Activated CD8-positive, alpha-beta T cell treated with anti-CD3 and anti-CD28 coated beads, Interleukin-2, amount 10 ng/mL, durations not matched to agents 7 days and 5 days (primary cell): ENCODE results near the gene GRIK1. TPM values are rescaled to one million over a fixed set of nuclear protein-coding genes. Genes with fewer than 3 reads are reported as not detected.
"Not testable (repeated sequence)": the region's sequence is repeated elsewhere in the genome, so short reads cannot be mapped to it uniquely, and the experiment has no call there.

Source experiments
- ATAC-seq: fragments of 150-1000 bp; cut with Tn5 transposase; one replicate; pipeline ENCODE4 v1.10.0; 2021; ENCODE audit warnings: moderate library complexity
- CTCF ChIA-PET: fragments of 350-600 bp; sonication (Branson Sonifier 250); formaldehyde crosslinking; loops from one replicate; lab custom pipeline; 2021; ENCODE audit warnings: antibody characterized with exemption; lab: Charles Lee
- POLR2A ChIA-PET: fragments of 350-600 bp; sonication (Branson Sonifier 250); formaldehyde crosslinking; loops from one replicate; lab custom pipeline; 2021; ENCODE audit warnings: antibody characterized with exemption; lab: Charles Lee
- DNase-seq: peaks from one replicate; pipeline ENCODE4 v3.0.0-alpha.2; 2020
- H3K27ac Mint-ChIP-seq: one replicate; pipeline ENCODE4 v1.8.0; 2021; ENCODE audit warnings: mild to moderate bottlenecking, mixed read lengths
- H3K27me3 Mint-ChIP-seq: one replicate; pipeline ENCODE4 v1.8.0; 2021; ENCODE audit warnings: low read depth, mixed read lengths
- H3K36me3 Mint-ChIP-seq: one replicate; pipeline ENCODE4 v1.8.0; 2021; ENCODE audit warnings: low read depth, mixed read lengths
- H3K4me1 Mint-ChIP-seq: one replicate; pipeline ENCODE4 v1.8.0; 2021; ENCODE audit warnings: low read depth, mixed read lengths
- H3K4me3 Mint-ChIP-seq: one replicate; pipeline ENCODE4 v1.8.0; 2021; ENCODE audit warnings: mild to moderate bottlenecking, mixed read lengths
- H3K9me3 Mint-ChIP-seq: one replicate; pipeline ENCODE4 v1.8.0; 2022; ENCODE audit warnings: mixed read lengths; ENCODE audit not compliant: insufficient read depth
- total RNA-seq, 2 experiments: library from RNA; stranded (reverse); gene quantifications; one replicate each; pipeline ENCODE4 v1.2.3, GENCODE V29; 2021

Gene GRIK1
- total RNA-seq, 2 experiments from 2014 or later: not detected

DNA sequence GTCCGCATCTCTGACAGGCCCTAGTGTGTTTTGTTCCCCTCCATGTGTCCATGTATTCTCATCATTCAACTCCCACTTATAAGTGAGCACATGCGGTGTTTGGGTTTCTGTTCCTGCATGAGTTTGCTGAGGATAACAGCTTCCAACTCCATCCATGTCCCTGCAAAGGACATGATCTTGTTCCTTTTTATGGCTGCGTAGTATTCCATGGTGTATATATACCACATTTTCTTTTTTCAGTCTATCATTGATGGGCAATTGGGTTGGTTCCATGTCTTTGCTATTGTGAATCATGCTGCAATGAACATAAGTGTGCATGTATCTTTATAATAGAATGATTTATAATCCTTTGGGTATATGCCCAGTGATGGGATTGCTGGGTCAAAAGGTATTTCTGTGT, 334.6 kb downstream of the GRIK1 start:
- H3K9me3 Mint-ChIP-seq, ATAC-seq, DNase-seq, H3K4me1 Mint-ChIP-seq, H3K27me3 Mint-ChIP-seq, CTCF ChIA-PET, H3K27ac Mint-ChIP-seq, H3K36me3 Mint-ChIP-seq, H3K4me3 Mint-ChIP-seq, POLR2A ChIA-PET: not testable (repeated sequence)

DNA sequence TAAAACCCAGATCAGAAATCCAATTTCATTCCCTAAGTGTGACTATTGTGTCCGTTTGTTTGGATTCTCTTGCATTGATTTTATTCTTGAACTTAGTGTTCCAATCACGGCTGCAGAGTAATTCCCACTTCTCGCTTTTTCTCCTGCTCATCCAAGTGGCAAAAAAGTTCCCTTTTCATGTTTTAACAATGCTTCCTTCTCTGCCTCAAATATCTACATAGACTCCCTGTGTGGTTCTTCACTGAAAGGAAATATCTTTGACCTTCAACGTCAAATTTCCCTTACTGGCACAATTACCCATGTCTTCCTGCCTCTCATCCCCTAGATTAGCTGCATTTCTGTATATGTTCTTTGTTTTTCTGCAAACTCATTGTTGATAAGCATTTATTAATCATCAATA, 335.7 kb downstream of the GRIK1 start:
- ATAC-seq (no peak), DNase-seq (no peak)
- Mint-ChIP-seq H3K27ac (no peak overlapping the region), H3K27me3 (no peaks in the 10 kb centered on the region), H3K4me1 (no peaks in the 10 kb centered on the region), H3K9me3 (no peaks in the 10 kb centered on the region), H3K4me3 (no peak overlapping the region), H3K36me3 (no peaks in the 10 kb centered on the region)
- ChIA-PET POLR2A (no interaction called here), CTCF (interaction anchor here (0.7 kb wide), 1 partner anchor 222 kb away, joined by 3 read pairs; no protein-coding TSS in a partner anchor)

- Mint-ChIP-seq H3K9me3 (no peaks in the 10 kb centered on the region), H3K36me3 (no peaks in the 10 kb centered on the region), H3K27ac (no peak overlapping the region), H3K4me1 (no peaks in the 10 kb centered on the region), H3K27me3 (no peaks in the 10 kb centered on the region), H3K4me3 (no peak overlapping the region)
- no peak for ATAC-seq
- POLR2A ChIA-PET: no interaction called here
- no peak for DNase-seq
- CTCF ChIA-PET: no interaction called here
These were observed 338.7 kb downstream of the GRIK1 start for GRCh38 chr21:29601047-29601446.

DNA sequence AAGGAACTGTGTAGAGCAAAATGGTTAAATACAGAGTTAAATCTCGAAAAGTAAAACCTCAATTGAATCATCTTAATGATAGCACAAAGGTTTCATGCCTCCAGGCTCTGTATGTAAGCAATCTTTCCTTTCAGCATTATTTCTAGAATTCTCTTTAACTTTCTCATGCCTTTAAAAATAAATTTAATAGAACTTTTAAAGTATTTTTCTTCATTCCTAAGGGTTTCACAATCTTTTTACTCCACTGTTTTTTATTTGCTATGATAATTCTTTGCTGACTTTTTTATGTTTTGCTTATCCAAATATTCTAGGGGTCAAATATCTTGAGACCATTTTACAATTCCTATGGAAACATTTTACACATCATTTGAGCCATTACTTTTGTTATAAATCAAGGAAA, 353.1 kb downstream of the GRIK1 start:
- no peak for ATAC-seq
- Mint-ChIP-seq H3K4me1 (no peaks in the 10 kb centered on the region), H3K27me3 (no peaks in the 10 kb centered on the region), H3K4me3 (no peak overlapping the region), H3K27ac (no peak overlapping the region), H3K9me3 (no peaks in the 10 kb centered on the region), H3K36me3 (no peaks in the 10 kb centered on the region)
- POLR2A ChIA-PET: no interaction called here
- CTCF ChIA-PET: no interaction called here
- DNase-seq: no peak

DNA sequence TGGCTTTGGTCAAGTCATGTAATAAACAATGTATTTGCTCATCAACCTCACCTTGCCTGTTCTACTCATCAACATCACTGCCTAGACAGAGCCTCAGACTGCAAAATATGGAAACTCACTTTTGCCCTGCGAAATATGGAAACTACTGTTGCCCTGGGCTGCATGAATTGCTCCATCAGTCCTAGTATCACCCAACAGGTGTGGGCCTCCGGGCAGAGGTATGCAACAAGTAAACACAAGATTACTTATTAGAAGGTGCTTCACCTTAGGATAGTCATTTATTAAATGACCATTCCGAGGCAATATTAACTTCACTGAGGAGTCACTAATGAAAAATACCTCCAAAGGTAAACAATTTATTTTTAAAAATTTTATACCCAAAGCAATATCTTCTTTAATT, 354.3 kb downstream of the GRIK1 start:
- Mint-ChIP-seq H3K27ac (no peak overlapping the region), H3K36me3 (no peaks in the 10 kb centered on the region), H3K4me1 (no peaks in the 10 kb centered on the region), H3K27me3 (no peaks in the 10 kb centered on the region), H3K9me3 (no peaks in the 10 kb centered on the region), H3K4me3 (no peak overlapping the region)
- DNase-seq (no peak), ATAC-seq (no peak)
- POLR2A ChIA-PET: no interaction called here
- CTCF ChIA-PET: no interaction called here

- ATAC-seq: no peak
- POLR2A ChIA-PET: no interaction called here
- H3K27me3 Mint-ChIP-seq: no peaks in the 10 kb centered on the region
These were observed 356.3 kb downstream of the GRIK1 start for GRCh38 chr21:29583424-29583924.

GRCh38 chr21:29582855-29583254, 356.9 kb downstream of the GRIK1 start:
- H3K4me1 Mint-ChIP-seq: no peaks in the 10 kb centered on the region
- DNase-seq (no peak), ATAC-seq (no peak)
- CTCF ChIA-PET: no interaction called here
- no peaks in the 10 kb centered on the region for H3K27me3 Mint-ChIP-seq
- H3K4me3 Mint-ChIP-seq: no peak overlapping the region
- POLR2A ChIA-PET: no interaction called here
- H3K27ac Mint-ChIP-seq: no peak overlapping the region
- H3K36me3 Mint-ChIP-seq: no peaks in the 10 kb centered on the region
- no peaks in the 10 kb centered on the region for H3K9me3 Mint-ChIP-seq

More at GRCh38 chr21:29583424-29583924, 356.3 kb downstream of the GRIK1 start:
- H3K27ac Mint-ChIP-seq: no peak overlapping the region
- DNase-seq: no peak
- CTCF ChIA-PET: no interaction called here
- no peaks in the 10 kb centered on the region for H3K36me3 Mint-ChIP-seq
- no peaks in the 10 kb centered on the region for H3K9me3 Mint-ChIP-seq
- no peak overlapping the region for H3K4me3 Mint-ChIP-seq
- no peaks in the 10 kb centered on the region for H3K4me1 Mint-ChIP-seq

GRCh38 chr21:29581393-29581792, 358.4 kb downstream of the GRIK1 start:
- CTCF ChIA-PET: no interaction called here
- ATAC-seq: no peak
- Mint-ChIP-seq H3K4me1 (no peaks in the 10 kb centered on the region), H3K36me3 (no peaks in the 10 kb centered on the region), H3K27me3 (no peaks in the 10 kb centered on the region), H3K9me3 (no peaks in the 10 kb centered on the region), H3K27ac (no peak overlapping the region), H3K4me3 (no peak overlapping the region)
- no peak for DNase-seq
- POLR2A ChIA-PET: no interaction called here

GRCh38 chr21:29580732-29581285, 359.0 kb downstream of the GRIK1 start:
- CTCF ChIA-PET: no interaction called here
- Mint-ChIP-seq H3K27ac (no peak overlapping the region), H3K9me3 (no peaks in the 10 kb centered on the region), H3K4me1 (no peaks in the 10 kb centered on the region), H3K27me3 (no peaks in the 10 kb centered on the region), H3K4me3 (no peak overlapping the region), H3K36me3 (no peaks in the 10 kb centered on the region)
- ATAC-seq: no peak
- POLR2A ChIA-PET: no interaction called here
- DNase-seq: no peak

DNA sequence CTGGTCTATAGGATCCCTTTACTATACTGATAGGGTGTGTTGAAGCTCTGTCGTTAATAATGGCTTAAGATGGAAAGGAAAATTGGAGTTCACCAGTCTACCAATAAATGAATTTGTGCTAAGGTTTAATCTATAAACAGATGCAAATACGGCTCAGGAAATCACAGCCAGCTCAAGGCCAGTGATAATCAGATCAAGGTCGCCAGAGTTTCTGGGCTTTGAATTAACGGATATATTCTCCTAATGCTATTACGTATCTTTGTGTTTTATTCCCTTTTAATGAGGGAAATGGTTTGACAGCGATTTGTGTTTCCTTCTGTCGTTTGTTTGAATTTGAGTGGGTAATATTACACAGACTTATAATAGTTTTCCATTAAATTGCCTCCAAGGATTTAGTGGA, 361.5 kb downstream of the GRIK1 start:
- H3K36me3 Mint-ChIP-seq: no peaks in the 10 kb centered on the region
- H3K27ac Mint-ChIP-seq: no peak overlapping the region
- H3K27me3 Mint-ChIP-seq: no peaks in the 10 kb centered on the region
- no peaks in the 10 kb centered on the region for H3K9me3 Mint-ChIP-seq
- DNase-seq (no peak), ATAC-seq (no peak)
- ChIA-PET POLR2A (no interaction called here), CTCF (no interaction called here)
- no peak overlapping the region for H3K4me3 Mint-ChIP-seq
- no peaks in the 10 kb centered on the region for H3K4me1 Mint-ChIP-seq

GRCh38 chr21:29571949-29572348, 367.8 kb downstream of the GRIK1 start:
- ChIA-PET CTCF (no interaction called here), POLR2A (interaction anchor here (0.6 kb wide), 1 partner anchor 130 kb away, joined by 3 read pairs; no protein-coding TSS in a partner anchor)
- ATAC-seq: no peak
- H3K9me3 Mint-ChIP-seq: no peaks in the 10 kb centered on the region
- H3K4me3 Mint-ChIP-seq: no peak overlapping the region
- no peaks in the 10 kb centered on the region for H3K4me1 Mint-ChIP-seq
- no peaks in the 10 kb centered on the region for H3K36me3 Mint-ChIP-seq
- H3K27ac Mint-ChIP-seq: no peak overlapping the region
- DNase-seq: no peak
- H3K27me3 Mint-ChIP-seq: no peaks in the 10 kb centered on the region

DNA sequence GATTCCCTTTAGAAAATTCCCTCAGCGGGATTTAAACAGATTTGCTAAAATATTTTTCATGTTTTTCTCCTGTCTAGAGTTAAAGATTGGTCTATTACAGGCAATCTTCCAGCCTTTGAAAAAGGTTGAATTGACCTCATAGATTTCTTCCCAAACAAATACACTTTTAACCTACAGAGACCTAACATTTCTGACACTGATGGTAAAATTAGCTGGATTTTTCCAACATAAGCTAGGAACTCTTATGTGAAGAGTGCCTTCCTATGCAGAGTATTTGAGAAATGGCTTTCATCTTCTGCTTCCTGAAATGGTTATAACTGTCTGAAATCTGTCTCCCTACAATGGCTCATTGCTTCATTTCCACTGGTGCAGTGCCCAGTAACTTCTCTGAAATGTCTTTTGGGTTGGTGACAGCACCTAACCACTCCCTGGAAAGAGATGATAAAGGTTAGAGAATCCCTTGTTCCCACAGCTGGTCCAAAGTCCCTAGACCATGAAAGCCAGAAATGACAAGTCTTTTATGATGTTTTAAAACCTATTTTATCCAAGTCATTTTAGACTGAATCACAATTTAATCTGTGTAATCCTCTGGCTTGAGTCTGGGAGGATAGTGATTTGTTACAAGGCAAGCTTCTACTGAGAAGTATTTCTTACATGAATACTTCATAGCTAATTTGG, 371.6 kb downstream of the GRIK1 start:
- DNase-seq: no peak
- no peak for ATAC-seq
- Mint-ChIP-seq H3K27ac (no peak overlapping the region), H3K4me1 (no peaks in the 10 kb centered on the region), H3K4me3 (no peak overlapping the region), H3K9me3 (no peaks in the 10 kb centered on the region), H3K27me3 (no peaks in the 10 kb centered on the region), H3K36me3 (no peaks in the 10 kb centered on the region)
- ChIA-PET POLR2A (no interaction called here), CTCF (no interaction called here)
